Caco-2 (cell line): ENCODE data around the gene TPD52L1. TPM values are rescaled to one million over a fixed set of nuclear protein-coding genes. Genes with fewer than 3 reads are reported as not detected.

Experiments used
- BruUV-seq: library from RNA; stranded (reverse); fragments of 400-500 nt; replicated peaks from 2 replicates; lab custom pipeline; 2021; lab: Mats Ljungman, UMichigan
- CTCF ChIA-PET: fragments of 300-600 bp; sonication (Branson Sonifier 250); formaldehyde crosslinking; loops from one replicate; lab custom pipeline; 2022; ENCODE audit warnings: antibody characterized with exemption; lab: Charles Lee
- POLR2A ChIA-PET: fragments of 300-600 bp; sonication (Branson Sonifier 250); formaldehyde crosslinking; loops from one replicate; lab custom pipeline; 2022; ENCODE audit warnings: antibody characterized with exemption; lab: Charles Lee
- DNase-seq, 2 experiments: peaks; one replicate each; pipeline versions ENCODE4 v3.0.0 to v3.0.0-alpha.2; 2020 to 2022
- H3K27me3 ChIP-seq: replicated peaks from 2 replicates; pipeline ENCODE4 v1.6.0; 2011; ENCODE audit warnings: low read length; ENCODE audit not compliant: control insufficient read depth, insufficient read depth
- H3K36me3 ChIP-seq: 2 replicates; pipeline ENCODE4 v1.5.1; 2011; ENCODE audit warnings: low read length; ENCODE audit not compliant: control insufficient read depth, insufficient read depth
- H3K4me1 ChIP-seq: fragments of 250-450 bp; sonication (Bioruptor Pico); 2 replicates; pipeline ENCODE4 v1.5.1; 2020; ENCODE audit warnings: mild to moderate bottlenecking
- H3K4me3 ChIP-seq: 2 replicates; pipeline ENCODE4 v1.5.1; 2011; ENCODE audit warnings: low read depth, mild to moderate bottlenecking, control low read depth, low read length
- H3K9me3 ChIP-seq: fragments of 250-450 bp; sonication (Bioruptor Pico); 2 replicates; pipeline ENCODE4 v1.5.1; 2020; ENCODE audit warnings: mild to moderate bottlenecking, moderate library complexity
- H3K27ac Mint-ChIP-seq: one replicate; pipeline ENCODE4 v1.8.0; 2022; ENCODE audit warnings: mixed read lengths; ENCODE audit not compliant: unreplicated experiment
- H3K27me3 Mint-ChIP-seq: one replicate; pipeline ENCODE4 v1.8.0; 2022; ENCODE audit warnings: mixed read lengths; ENCODE audit not compliant: insufficient read depth, unreplicated experiment
- H3K36me3 Mint-ChIP-seq: one replicate; pipeline ENCODE4 v1.8.0; 2022; ENCODE audit warnings: mild to moderate bottlenecking, mixed read lengths; ENCODE audit not compliant: insufficient read depth, unreplicated experiment
- H3K4me1 Mint-ChIP-seq: one replicate; pipeline ENCODE4 v1.8.0; 2022; ENCODE audit warnings: low read depth, mixed read lengths; ENCODE audit not compliant: unreplicated experiment
- H3K4me3 Mint-ChIP-seq: one replicate; pipeline ENCODE4 v1.8.0; 2022; ENCODE audit warnings: mild to moderate bottlenecking, moderate library complexity, mixed read lengths; ENCODE audit not compliant: unreplicated experiment
- H3K9me3 Mint-ChIP-seq: one replicate; pipeline ENCODE4 v1.8.0; 2022; ENCODE audit warnings: mixed read lengths; ENCODE audit not compliant: unreplicated experiment
- CTCF ChIP-seq, 2 experiments: fragments of 200-600 bp in 1 of 2; IDR thresholded peaks; 1 replicate in 1 of 2; 2 replicates in 1 of 2; pipeline versions ENCODE4 v1.5.1 to v1.8.0; 2011 to 2022; ENCODE audit warnings: antibody characterized with exemption in 1 of 2, control low read depth in 1 of 2, inconsistent platforms in 1 of 2, low read depth in 1 of 2, low read length in 1 of 2, mild to moderate bottlenecking in 1 of 2, moderate library complexity in 1 of 2; ENCODE audit not compliant: insufficient read depth in 1 of 2, severe bottlenecking in 1 of 2, unreplicated experiment in 1 of 2
- intact Hi-C: fragments of 100-400 bp; cut with micrococcal nuclease; formaldehyde crosslinking; loops from one replicate; pipeline ENCODE4 v1.10.0; 2022; ENCODE audit not compliant: unreplicated experiment
- total RNA-seq: library from RNA; stranded (reverse); gene quantifications from 2 replicates; pipeline ENCODE4 v1.2.3, GENCODE V29; 2022

Gene TPD52L1
- total RNA-seq, 1 experiment from 2014 or later, result 83.9 TPM

- Mint-ChIP-seq H3K9me3 (peaks cover 34% of the 10 kb centered on the region), H3K4me1 (no peaks in the 10 kb centered on the region), H3K36me3 (peaks cover 56% of the 10 kb centered on the region), H3K27me3 (no peaks in the 10 kb centered on the region), H3K4me3 (no peak overlapping the region), H3K27ac (no peak overlapping the region)
- no peak for TF ChIP-seq CTCF (IDR thresholded peaks at IDR 0.05; ENCODE audit: insufficient read depth in 1 of 2, low read depth in 1 of 2, low read length in 1 of 2, severe bottlenecking in 1 of 2, unreplicated experiment in 1 of 2)
- ChIA-PET POLR2A (no interaction called here), CTCF (no interaction called here)
- H3K36me3 ChIP-seq, result no peaks in the 10 kb centered on the region
- H3K4me3 ChIP-seq, result no peak overlapping the region
- no peaks in the 10 kb centered on the region for H3K4me1 ChIP-seq
- intact Hi-C loops, result no loop called here
- no TSS peak for BruUV-seq
- H3K9me3 ChIP-seq, result peaks cover 4% of the 10 kb centered on the region; the same call in 1 of the 2 replicates
- H3K27me3 ChIP-seq, result no peaks in the 10 kb centered on the region
- DNase-seq, result no peak
These were observed 131.8 kb downstream of the TPD52L1 start for GRCh38 chr6:125285353-125285752.

DNA sequence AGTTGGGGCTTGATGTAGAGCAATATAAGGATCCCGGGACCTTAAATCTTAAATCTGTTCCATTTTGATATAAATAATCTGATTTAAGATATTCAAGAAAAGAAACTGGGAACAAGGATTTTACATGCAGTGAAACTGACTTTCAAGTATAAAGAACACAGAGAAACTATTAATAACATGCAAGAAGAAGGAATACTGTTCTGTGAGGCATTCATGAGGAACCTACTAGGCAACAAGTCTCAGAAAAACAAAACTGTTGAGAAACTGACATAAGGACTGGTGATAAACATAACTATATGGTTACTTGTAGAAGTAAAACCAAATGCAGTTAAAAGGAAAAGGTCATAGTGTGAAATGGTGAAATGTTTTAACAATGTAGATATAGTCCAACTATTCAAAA is 132.4 kb downstream of the TPD52L1 start:
- ChIA-PET CTCF (no interaction called here), POLR2A (no interaction called here)
- H3K4me3 Mint-ChIP-seq, result no peak overlapping the region

DNA sequence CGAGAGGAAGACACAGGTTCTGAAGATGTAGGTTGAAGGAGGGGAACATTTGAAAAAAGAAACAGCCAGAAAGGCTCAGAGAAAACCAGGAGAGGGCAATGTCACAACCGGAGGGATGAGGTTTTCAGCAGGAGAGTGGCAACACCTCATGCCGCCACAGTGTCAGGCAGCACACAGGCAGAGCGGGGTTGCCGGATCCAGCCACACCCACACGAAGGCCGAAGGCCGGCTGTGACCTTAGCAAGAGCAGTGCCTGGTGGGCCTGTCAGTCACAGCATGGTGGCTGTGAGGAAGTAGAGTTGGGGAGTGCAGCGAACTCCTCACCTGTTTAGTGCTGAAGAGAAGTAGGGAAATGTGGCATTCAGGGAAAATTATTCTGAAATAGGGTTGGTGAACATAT is 134.1 kb downstream of the TPD52L1 start:
- intact Hi-C loops, result no loop called here
- ChIA-PET CTCF (no interaction called here), POLR2A (no interaction called here)
- Histone ChIP-seq H3K4me3 (no peak overlapping the region), H3K4me1 (no peaks in the 10 kb centered on the region), H3K9me3 (peaks cover 4% of the 10 kb centered on the region; the same call in 1 of the 2 replicates), H3K36me3 (no peaks in the 10 kb centered on the region), H3K27me3 (no peaks in the 10 kb centered on the region)
- Mint-ChIP-seq H3K4me1 (no peaks in the 10 kb centered on the region), H3K27ac (no peak overlapping the region), H3K9me3 (peaks cover 24% of the 10 kb centered on the region), H3K4me3 (no peak overlapping the region), H3K27me3 (no peaks in the 10 kb centered on the region), H3K36me3 (peaks cover 39% of the 10 kb centered on the region)
- DNase-seq, result no peak
- BruUV-seq, result no TSS peak
- no peak for TF ChIP-seq CTCF (IDR thresholded peaks at IDR 0.05; ENCODE audit: insufficient read depth in 1 of 2, low read depth in 1 of 2, low read length in 1 of 2, severe bottlenecking in 1 of 2, unreplicated experiment in 1 of 2)

More for the DNA sequence above, 132.4 kb downstream of the TPD52L1 start:
- Histone ChIP-seq H3K4me3 (no peak overlapping the region), H3K27me3 (no peaks in the 10 kb centered on the region), H3K9me3 (peaks cover 4% of the 10 kb centered on the region; the same call in 1 of the 2 replicates), H3K4me1 (no peaks in the 10 kb centered on the region), H3K36me3 (no peaks in the 10 kb centered on the region)
- intact Hi-C loops, result no loop called here
- no TSS peak for BruUV-seq
- peaks cover 53% of the 10 kb centered on the region for H3K36me3 Mint-ChIP-seq
- no peaks in the 10 kb centered on the region for H3K4me1 Mint-ChIP-seq
- no peak overlapping the region for H3K27ac Mint-ChIP-seq
- no peak for TF ChIP-seq CTCF (IDR thresholded peaks at IDR 0.05; ENCODE audit: insufficient read depth in 1 of 2, low read depth in 1 of 2, low read length in 1 of 2, severe bottlenecking in 1 of 2, unreplicated experiment in 1 of 2)
- H3K27me3 Mint-ChIP-seq, result no peaks in the 10 kb centered on the region
- peaks cover 34% of the 10 kb centered on the region for H3K9me3 Mint-ChIP-seq
- DNase-seq, result no peak
